WTC11 (cell line): Measurements from ENCODE around the gene ZDHHC15. TPM values are rescaled to one million over a fixed set of nuclear protein-coding genes. Genes with fewer than 3 reads are reported as not detected.

Experiments used
- ATAC-seq: fragments of 200-7000 bp; cut with Tn5 transposase; 2 replicates; pipeline ENCODE4 v1.10.0; 2021; ENCODE audit warnings: mild to moderate bottlenecking, moderate library complexity
- CTCF ChIA-PET: fragments of 300-600 bp; sonication (Branson Sonifier 250); formaldehyde crosslinking; loops from one replicate; lab custom pipeline; 2021; ENCODE audit warnings: antibody characterized with exemption; lab: Charles Lee
- POLR2A ChIA-PET: fragments of 350-600 bp; sonication (Branson Sonifier 250); formaldehyde crosslinking; loops from one replicate; lab custom pipeline; 2021; ENCODE audit warnings: antibody characterized with exemption; lab: Charles Lee
- DNase-seq: peaks from one replicate; pipeline ENCODE4 v3.0.0; 2021; ENCODE audit warnings: low spot score
- H3K27ac Mint-ChIP-seq: 2 replicates; pipeline ENCODE4 v1.8.0; 2021; ENCODE audit warnings: mixed read lengths
- H3K27me3 Mint-ChIP-seq: 2 replicates; pipeline ENCODE4 v1.8.0; 2021; ENCODE audit warnings: low read depth, mild to moderate bottlenecking, moderate library complexity, mixed read lengths
- H3K36me3 Mint-ChIP-seq: 2 replicates; pipeline ENCODE4 v1.8.0; 2021; ENCODE audit warnings: mixed read lengths
- H3K4me1 Mint-ChIP-seq: 2 replicates; pipeline ENCODE4 v1.8.0; 2022; ENCODE audit warnings: mixed read lengths
- H3K4me3 Mint-ChIP-seq: 2 replicates; pipeline ENCODE4 v1.8.0; 2021; ENCODE audit warnings: mild to moderate bottlenecking, moderate library complexity, mixed read lengths
- H3K9me3 Mint-ChIP-seq: 2 replicates; pipeline ENCODE4 v1.8.0; 2021; ENCODE audit warnings: mixed read lengths
- AR ChIP-seq: fragments of 250-450 bp; sonication (Bioruptor Pico); IDR thresholded peaks from 2 replicates; pipeline ENCODE4 v1.9.0; 2021; ENCODE audit warnings: mild to moderate bottlenecking
- CREB1 ChIP-seq: sonication (generic); formaldehyde crosslinking; IDR thresholded peaks from 2 replicates; pipeline ENCODE4 v1.8.0; 2023; ENCODE audit warnings: mild to moderate bottlenecking, missing genetic modification reagents
- ERG ChIP-seq: fragments of 250-450 bp; sonication (Bioruptor Pico); IDR thresholded peaks from 2 replicates; pipeline ENCODE4 v1.8.0; 2021; ENCODE audit warnings: mild to moderate bottlenecking
- FOXK1 ChIP-seq: sonication (generic); formaldehyde crosslinking; IDR thresholded peaks from 2 replicates; pipeline ENCODE4 v1.8.0; 2022; ENCODE audit warnings: mild to moderate bottlenecking, moderate library complexity, missing genetic modification reagents
- IRF1 ChIP-seq: sonication (generic); formaldehyde crosslinking; IDR thresholded peaks from 2 replicates; pipeline ENCODE4 v1.8.0; 2023; ENCODE audit warnings: missing genetic modification reagents
- IRF2 ChIP-seq: sonication (generic); formaldehyde crosslinking; IDR thresholded peaks from 2 replicates; pipeline ENCODE4 v1.8.0; 2022; ENCODE audit warnings: low read depth, missing genetic modification reagents, borderline replicate concordance
- NR1H2 ChIP-seq: sonication (generic); formaldehyde crosslinking; IDR thresholded peaks from 2 replicates; pipeline ENCODE4 v1.9.0; 2021; ENCODE audit warnings: mild to moderate bottlenecking, moderate library complexity, missing genetic modification reagents
- NR3C1 ChIP-seq: sonication (generic); formaldehyde crosslinking; conservative IDR thresholded peaks from 2 replicates; pipeline ENCODE4 v1.8.1; 2023; ENCODE audit warnings: low read depth, mild to moderate bottlenecking, missing genetic modification reagents
- PRDM15 ChIP-seq: sonication (generic); formaldehyde crosslinking; IDR thresholded peaks from 2 replicates; pipeline ENCODE4 v1.8.0; 2022; ENCODE audit warnings: missing genetic modification reagents
- PRRX2 ChIP-seq: fragments of 250-450 bp; sonication (Bioruptor Pico); IDR thresholded peaks from 2 replicates; pipeline ENCODE4 v1.8.0; 2021; ENCODE audit warnings: mild to moderate bottlenecking
- STAT6 ChIP-seq: sonication (generic); formaldehyde crosslinking; conservative IDR thresholded peaks from 2 replicates; pipeline ENCODE4 v1.8.1; 2023; ENCODE audit warnings: mild to moderate bottlenecking, low read depth, missing genetic modification reagents, moderate library complexity
- ZNF138 ChIP-seq: sonication (generic); formaldehyde crosslinking; conservative IDR thresholded peaks from 2 replicates; pipeline ENCODE4 v1.8.1; 2022; ENCODE audit warnings: mild to moderate bottlenecking, moderate library complexity, missing genetic modification reagents
- ZNF263 ChIP-seq: sonication (generic); formaldehyde crosslinking; IDR thresholded peaks from 2 replicates; pipeline ENCODE4 v1.8.1; 2022; ENCODE audit warnings: low read depth, mild to moderate bottlenecking, moderate library complexity, missing genetic modification reagents
- ZNF425 ChIP-seq: fragments of 250-450 bp; sonication (Bioruptor Pico); conservative IDR thresholded peaks from 2 replicates; pipeline ENCODE4 v1.9.0; 2021; ENCODE audit warnings: mild to moderate bottlenecking
- ZSCAN18 ChIP-seq: fragments of 250-450 bp; sonication (Bioruptor Pico); IDR thresholded peaks from 2 replicates; pipeline ENCODE4 v2.1.2; 2022; ENCODE audit warnings: mild to moderate bottlenecking, moderate library complexity
- total RNA-seq: library from RNA; stranded (reverse); gene quantifications from 3 replicates; pipeline ENCODE4 v1.2.3, GENCODE V29; 2021

The ZDHHC15 gene
- total RNA-seq, 1 experiment from 2014 or later: 1.5 TPM

GRCh38 chrX:75369721-75370120, 153.1 kb downstream of the ZDHHC15 start (continued):
- TF ChIP-seq PRDM15 (CRISPR knock-in tag) (no peak), ZNF138 (CRISPR knock-in tag) (no peak), IRF1 (CRISPR knock-in tag) (no peak)
- TF ChIP-seq, all 79 proteins: peak for 0

- Mint-ChIP-seq H3K27me3 (no peaks in the 10 kb centered on the region), H3K4me3 (no peak overlapping the region), H3K4me1 (no peaks in the 10 kb centered on the region), H3K9me3 (peaks cover 26% of the 10 kb centered on the region), H3K27ac (no peak overlapping the region), H3K36me3 (peaks cover 28% of the 10 kb centered on the region)
- CTCF ChIA-PET: no interaction called here
- POLR2A ChIA-PET: no interaction called here
- no peak for DNase-seq
- TF ChIP-seq NR3C1 (CRISPR knock-in tag): no peak
- no peak for TF ChIP-seq ZSCAN18 (CRISPR knock-in tag)
- TF ChIP-seq ERG (CRISPR knock-in tag): no peak
- TF ChIP-seq IRF1 (CRISPR knock-in tag): no peak
- no peak for TF ChIP-seq AR (CRISPR knock-in tag)
- no peak for TF ChIP-seq FOXK1 (CRISPR knock-in tag)
- no peak for TF ChIP-seq ZNF425 (CRISPR knock-in tag)
- no peak for TF ChIP-seq IRF2
- no peak for TF ChIP-seq STAT6 (CRISPR knock-in tag)
- TF ChIP-seq ZNF263 (CRISPR knock-in tag): no peak
- TF ChIP-seq PRRX2 (CRISPR knock-in tag): no peak
- TF ChIP-seq NR1H2 (CRISPR knock-in tag): no peak
- no peak for TF ChIP-seq CREB1
- ATAC-seq: no peak
These were observed 156.0 kb downstream of the ZDHHC15 start for GRCh38 chrX:75366861-75367260.
